RWPE2 (cell line): ENCODE data around the gene ZNF878.

Experiments used
- ATAC-seq: fragments of 200-7000 bp; cut with Tn5 transposase; 3 replicates; pipeline ENCODE4 v1.9.1; 2021; ENCODE audit warnings: low read depth
- DNase-seq: peaks from one replicate; pipeline ENCODE4 v3.0.0-alpha.2; 2020; ENCODE audit warnings: low spot score
- H3K27ac ChIP-seq: fragments of 450-650 bp; 2 replicates; pipeline ENCODE4 v1.5.1; 2017; ENCODE audit warnings: mild to moderate bottlenecking; ENCODE audit not compliant: poor library complexity, severe bottlenecking
- H3K27me3 ChIP-seq: fragments of 250-450 bp; sonication (Bioruptor Pico); 2 replicates; pipeline ENCODE4 v1.5.1; 2021; ENCODE audit warnings: mild to moderate bottlenecking, moderate library complexity; ENCODE audit not compliant: insufficient read depth, poor library complexity, severe bottlenecking
- H3K36me3 ChIP-seq: fragments of 250-450 bp; sonication (Bioruptor Pico); 2 replicates; pipeline ENCODE4 v1.5.1; 2020; ENCODE audit warnings: low read depth, mild to moderate bottlenecking, moderate library complexity
- H3K4me1 ChIP-seq: fragments of 250-450 bp; sonication (Bioruptor Pico); 2 replicates; pipeline ENCODE4 v1.5.1; 2021; ENCODE audit warnings: mild to moderate bottlenecking, moderate library complexity; ENCODE audit not compliant: insufficient read depth, poor library complexity, severe bottlenecking
- H3K4me3 ChIP-seq: fragments of 250-450 bp; sonication (Bioruptor Pico); 2 replicates; pipeline ENCODE4 v1.5.1; 2021; ENCODE audit warnings: mild to moderate bottlenecking, moderate library complexity; ENCODE audit not compliant: severe bottlenecking
- H3K9me3 ChIP-seq: fragments of 250-450 bp; sonication (Bioruptor Pico); 2 replicates; pipeline ENCODE4 v1.5.1; 2021; ENCODE audit warnings: mild to moderate bottlenecking, moderate library complexity; ENCODE audit not compliant: severe bottlenecking
- TF ChIP-seq, protein P1 (sequence below): fragments of 450-650 bp; IDR thresholded peaks from one replicate; pipeline ENCODE4 v1.5.1; 2017; ENCODE audit warnings: mild to moderate bottlenecking, moderate library complexity; ENCODE audit not compliant: poor library complexity, severe bottlenecking

Gene ZNF878

DNA sequence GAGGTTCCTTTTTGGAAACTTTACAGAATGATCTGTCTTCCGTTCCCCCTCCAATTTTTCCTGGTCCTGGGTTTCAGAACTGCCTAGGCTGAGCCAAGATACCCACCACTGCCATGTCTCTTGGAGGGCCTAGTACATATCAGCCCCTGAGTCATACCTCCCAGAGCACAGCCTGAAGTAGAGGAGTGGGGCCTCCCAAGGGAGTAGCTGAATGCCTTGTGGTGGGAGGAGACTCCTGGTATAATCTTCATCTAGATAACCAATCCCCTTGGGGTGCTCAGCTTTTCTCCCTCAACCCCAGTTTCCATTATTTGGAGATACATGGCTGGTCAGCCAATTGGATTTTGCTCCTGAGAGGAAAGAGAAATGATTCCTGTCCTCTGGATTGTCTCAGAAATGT lies 57.6 kb downstream of the ZNF878 start:
- TF ChIP-seq, protein P1, sequence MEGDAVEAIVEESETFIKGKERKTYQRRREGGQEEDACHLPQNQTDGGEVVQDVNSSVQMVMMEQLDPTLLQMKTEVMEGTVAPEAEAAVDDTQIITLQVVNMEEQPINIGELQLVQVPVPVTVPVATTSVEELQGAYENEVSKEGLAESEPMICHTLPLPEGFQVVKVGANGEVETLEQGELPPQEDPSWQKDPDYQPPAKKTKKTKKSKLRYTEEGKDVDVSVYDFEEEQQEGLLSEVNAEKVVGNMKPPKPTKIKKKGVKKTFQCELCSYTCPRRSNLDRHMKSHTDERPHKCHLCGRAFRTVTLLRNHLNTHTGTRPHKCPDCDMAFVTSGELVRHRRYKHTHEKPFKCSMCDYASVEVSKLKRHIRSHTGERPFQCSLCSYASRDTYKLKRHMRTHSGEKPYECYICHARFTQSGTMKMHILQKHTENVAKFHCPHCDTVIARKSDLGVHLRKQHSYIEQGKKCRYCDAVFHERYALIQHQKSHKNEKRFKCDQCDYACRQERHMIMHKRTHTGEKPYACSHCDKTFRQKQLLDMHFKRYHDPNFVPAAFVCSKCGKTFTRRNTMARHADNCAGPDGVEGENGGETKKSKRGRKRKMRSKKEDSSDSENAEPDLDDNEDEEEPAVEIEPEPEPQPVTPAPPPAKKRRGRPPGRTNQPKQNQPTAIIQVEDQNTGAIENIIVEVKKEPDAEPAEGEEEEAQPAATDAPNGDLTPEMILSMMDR, result no peak
- no peaks in the 10 kb centered on the region for H3K27me3 ChIP-seq
- ATAC-seq, result no peak
- H3K36me3 ChIP-seq, result peaks cover 5% of the 10 kb centered on the region; the same call in 1 of the 2 replicates
- DNase-seq, result no peak
- no peak overlapping the region for H3K27ac ChIP-seq
- no peaks in the 10 kb centered on the region for H3K4me1 ChIP-seq
- H3K4me3 ChIP-seq, result no peak overlapping the region
- peaks cover 2% of the 10 kb centered on the region for H3K9me3 ChIP-seq
